Stimulated activated memory B cell treated with anti-CD40 and anti-IgM and Interleukin-4, amounts not matched to agents 10 μg/mL and 1 μg/mL and 100 μg/mL, for 72 hours (primary cell): ENCODE data around the gene FOXRED1.

ENCODE experiments used
- ATAC-seq: fragments of 150-1000 bp; cut with Tn5 transposase; 2 replicates; pipeline ENCODE4 v1.10.0; 2021
- H3K27ac Mint-ChIP-seq: one replicate; pipeline ENCODE4 v1.8.0; 2022; ENCODE audit warnings: mild to moderate bottlenecking, mixed read lengths
- H3K27me3 Mint-ChIP-seq: one replicate; pipeline ENCODE4 v1.8.0; 2022; ENCODE audit warnings: mixed read lengths
- H3K36me3 Mint-ChIP-seq: one replicate; pipeline ENCODE4 v1.8.0; 2022; ENCODE audit warnings: mixed read lengths
- H3K4me1 Mint-ChIP-seq: one replicate; pipeline ENCODE4 v1.8.0; 2022; ENCODE audit warnings: mixed read lengths
- H3K4me3 Mint-ChIP-seq: one replicate; pipeline ENCODE4 v1.8.0; 2022; ENCODE audit warnings: mild to moderate bottlenecking, moderate library complexity, mixed read lengths
- H3K9me3 Mint-ChIP-seq: one replicate; pipeline ENCODE4 v1.8.0; 2022; ENCODE audit warnings: mixed read lengths

Gene FOXRED1

GRCh38 chr11:126257144-126257543, 11.8 kb upstream of the FOXRED1 start:
- Mint-ChIP-seq H3K4me1 (no peaks in the 10 kb centered on the region), H3K27ac (no peak overlapping the region)

GRCh38 chr11:126257764-126258163, 11.2 kb upstream of the FOXRED1 start:
- H3K4me3 Mint-ChIP-seq, result no peak overlapping the region
- H3K36me3 Mint-ChIP-seq, result peaks cover 34% of the 10 kb centered on the region
- H3K4me1 Mint-ChIP-seq, result no peaks in the 10 kb centered on the region
- no peak for ATAC-seq
- H3K9me3 Mint-ChIP-seq, result no peaks in the 10 kb centered on the region
- no peak overlapping the region for H3K27ac Mint-ChIP-seq
- H3K27me3 Mint-ChIP-seq, result no peaks in the 10 kb centered on the region

More at GRCh38 chr11:126257144-126257543, 11.8 kb upstream of the FOXRED1 start:
- ATAC-seq, result no peak
- H3K27me3 Mint-ChIP-seq, result no peaks in the 10 kb centered on the region
- H3K9me3 Mint-ChIP-seq, result no peaks in the 10 kb centered on the region
- H3K4me3 Mint-ChIP-seq, result no peak overlapping the region
- H3K36me3 Mint-ChIP-seq, result peaks cover 32% of the 10 kb centered on the region

- H3K9me3 Mint-ChIP-seq, result no peaks in the 10 kb centered on the region
- H3K27me3 Mint-ChIP-seq, result no peaks in the 10 kb centered on the region
- no peak for ATAC-seq
- H3K4me1 Mint-ChIP-seq, result peaks cover 13% of the 10 kb centered on the region
- H3K27ac Mint-ChIP-seq, result no peak overlapping the region
- H3K4me3 Mint-ChIP-seq, result no peak overlapping the region
- H3K36me3 Mint-ChIP-seq, result peaks cover 60% of the 10 kb centered on the region
Observed at GRCh38 chr11:126262216-126262615, 6.7 kb upstream of the FOXRED1 start.

- peaks cover 56% of the 10 kb centered on the region for H3K36me3 Mint-ChIP-seq
- no peak overlapping the region for H3K4me3 Mint-ChIP-seq
- no peaks in the 10 kb centered on the region for H3K9me3 Mint-ChIP-seq
- no peak for ATAC-seq
- no peaks in the 10 kb centered on the region for H3K27me3 Mint-ChIP-seq
- peaks cover 19% of the 10 kb centered on the region for H3K4me1 Mint-ChIP-seq
- no peak overlapping the region for H3K27ac Mint-ChIP-seq
Observed at GRCh38 chr11:126263489-126263888, 5.5 kb upstream of the FOXRED1 start.

GRCh38 chr11:126265811-126266210, 3.1 kb upstream of the FOXRED1 start:
- ATAC-seq, result no peak
- Mint-ChIP-seq H3K36me3 (peaks cover 54% of the 10 kb centered on the region), H3K4me3 (no peak overlapping the region), H3K4me1 (peaks cover 35% of the 10 kb centered on the region), H3K27me3 (no peaks in the 10 kb centered on the region), H3K27ac (peak overlapping the region; percentile 25), H3K9me3 (no peaks in the 10 kb centered on the region)

- ATAC-seq, result no peak
- Mint-ChIP-seq H3K9me3 (no peaks in the 10 kb centered on the region), H3K4me1 (peaks cover 44% of the 10 kb centered on the region), H3K4me3 (peak overlapping the region; percentile 95), H3K36me3 (peaks cover 52% of the 10 kb centered on the region), H3K27ac (peak overlapping the region; percentile 99), H3K27me3 (no peaks in the 10 kb centered on the region)
Observed at GRCh38 chr11:126267650-126268049, 1.3 kb upstream of the FOXRED1 start.

- Mint-ChIP-seq H3K36me3 (peaks cover 50% of the 10 kb centered on the region), H3K9me3 (no peaks in the 10 kb centered on the region), H3K27ac (peak overlapping the region; percentile 99), H3K27me3 (no peaks in the 10 kb centered on the region), H3K4me1 (peaks cover 44% of the 10 kb centered on the region), H3K4me3 (peak overlapping the region; percentile 95)
- ATAC-seq, result peak; percentile 1
Observed at GRCh38 chr11:126268361-126268707, 620 bp upstream of the FOXRED1 start.

- Mint-ChIP-seq H3K27me3 (no peaks in the 10 kb centered on the region), H3K36me3 (peaks cover 54% of the 10 kb centered on the region), H3K4me3 (no peak overlapping the region), H3K27ac (no peak overlapping the region), H3K9me3 (no peaks in the 10 kb centered on the region), H3K4me1 (peaks cover 32% of the 10 kb centered on the region)
- ATAC-seq, result no peak
Observed at GRCh38 chr11:126277322-126277721, 8.4 kb downstream of the FOXRED1 start.

- Mint-ChIP-seq H3K4me3 (no peak overlapping the region), H3K36me3 (peaks cover 50% of the 10 kb centered on the region), H3K9me3 (no peaks in the 10 kb centered on the region), H3K27me3 (no peaks in the 10 kb centered on the region), H3K4me1 (peaks cover 35% of the 10 kb centered on the region), H3K27ac (no peak overlapping the region)
- ATAC-seq, result no peak
Observed at GRCh38 chr11:126277780-126278179, 8.8 kb downstream of the FOXRED1 start.

- no peak overlapping the region for H3K4me3 Mint-ChIP-seq
- no peak overlapping the region for H3K27ac Mint-ChIP-seq
- no peak for ATAC-seq
- H3K9me3 Mint-ChIP-seq, result no peaks in the 10 kb centered on the region
- H3K27me3 Mint-ChIP-seq, result no peaks in the 10 kb centered on the region
- peaks cover 42% of the 10 kb centered on the region for H3K36me3 Mint-ChIP-seq
- peaks cover 40% of the 10 kb centered on the region for H3K4me1 Mint-ChIP-seq
Observed at GRCh38 chr11:126279191-126279590, 10.2 kb downstream of the FOXRED1 start.

- H3K36me3 Mint-ChIP-seq, result peaks cover 32% of the 10 kb centered on the region
- ATAC-seq, result no peak
- no peaks in the 10 kb centered on the region for H3K9me3 Mint-ChIP-seq
- H3K27ac Mint-ChIP-seq, result peak overlapping the region; percentile 50
- H3K27me3 Mint-ChIP-seq, result no peaks in the 10 kb centered on the region
- H3K4me1 Mint-ChIP-seq, result peaks cover 49% of the 10 kb centered on the region
- H3K4me3 Mint-ChIP-seq, result no peak overlapping the region
Observed at GRCh38 chr11:126280595-126280994, 11.6 kb downstream of the FOXRED1 start.

- Mint-ChIP-seq H3K4me1 (peaks cover 43% of the 10 kb centered on the region), H3K27me3 (no peaks in the 10 kb centered on the region), H3K4me3 (no peak overlapping the region), H3K36me3 (peaks cover 25% of the 10 kb centered on the region), H3K27ac (peak overlapping the region; percentile 88), H3K9me3 (no peaks in the 10 kb centered on the region)
- no peak for ATAC-seq
Observed at GRCh38 chr11:126281245-126281644, 12.3 kb downstream of the FOXRED1 start.

GRCh38 chr11:126281666-126282175, 12.8 kb downstream of the FOXRED1 start:
- Mint-ChIP-seq H3K9me3 (no peaks in the 10 kb centered on the region), H3K4me3 (peak overlapping the region; percentile 56), H3K27ac (peak overlapping the region; percentile 88), H3K27me3 (no peaks in the 10 kb centered on the region), H3K4me1 (peaks cover 43% of the 10 kb centered on the region), H3K36me3 (peaks cover 23% of the 10 kb centered on the region)
- ATAC-seq, result no peak

- ATAC-seq, result peak; percentile 55
- H3K27ac Mint-ChIP-seq, result peak overlapping the region; percentile 88
- H3K9me3 Mint-ChIP-seq, result no peaks in the 10 kb centered on the region
- peak overlapping the region; percentile 98 for H3K4me3 Mint-ChIP-seq
- H3K36me3 Mint-ChIP-seq, result peaks cover 18% of the 10 kb centered on the region
- peaks cover 43% of the 10 kb centered on the region for H3K4me1 Mint-ChIP-seq
- H3K27me3 Mint-ChIP-seq, result no peaks in the 10 kb centered on the region
Observed at GRCh38 chr11:126282361-126282735, 13.4 kb downstream of the FOXRED1 start.

- ATAC-seq, result peak; percentile 88
- Mint-ChIP-seq H3K36me3 (peaks cover 11% of the 10 kb centered on the region), H3K4me1 (peaks cover 43% of the 10 kb centered on the region), H3K9me3 (no peaks in the 10 kb centered on the region), H3K27me3 (no peaks in the 10 kb centered on the region), H3K27ac (peak within 1 kb of the TSS; percentile 88), H3K4me3 (peak within 1 kb of the TSS; percentile 98)
Observed at GRCh38 chr11:126282736-126283591, 14.0 kb downstream of the FOXRED1 start, which contains the start of gene TIRAP. Gene TIRAP, plus strand, starts transcription at chr11:126283093. Its CDS starts 7,802 bp downstream, at chr11:126290895.

GRCh38 chr11:126284829-126285228, 15.9 kb downstream of the FOXRED1 start:
- H3K27me3 Mint-ChIP-seq, result no peaks in the 10 kb centered on the region
- peaks cover 49% of the 10 kb centered on the region for H3K4me1 Mint-ChIP-seq
- H3K36me3 Mint-ChIP-seq, result peaks cover 2% of the 10 kb centered on the region
- peak overlapping the region; percentile 40 for H3K4me3 Mint-ChIP-seq
- ATAC-seq, result peak; percentile 70
- H3K9me3 Mint-ChIP-seq, result no peaks in the 10 kb centered on the region
- H3K27ac Mint-ChIP-seq, result peak overlapping the region; percentile 18
